HCT116 (cell line): ENCODE results near the gene SLC41A2. TPM values are rescaled to one million over a fixed set of nuclear protein-coding genes. Genes with fewer than 3 reads are reported as not detected.

Experiments used
- ATAC-seq: fragments of 200-7000 bp; cut with Tn5 transposase; 2 replicates; pipeline ENCODE4 v1.9.1; 2020; ENCODE audit warnings: mild to moderate bottlenecking, moderate library complexity
- Bru-seq: library from RNA; stranded (reverse); fragments of 400-500 nt; gene quantifications from one replicate; lab custom pipeline; 2021; lab: Mats Ljungman, UMichigan
- BruChase-seq, 2 experiments: library from RNA; stranded (reverse); fragments of 400-500 nt; gene quantifications; one replicate each; lab custom pipeline; 2021; lab: Mats Ljungman, UMichigan
- BruUV-seq: library from RNA; stranded (reverse); fragments of 400-500 nt; replicated peaks from 2 replicates; lab custom pipeline; 2021; lab: Mats Ljungman, UMichigan
- CTCF ChIA-PET: fragments of 300-600 bp; sonication (Branson Sonifier 250); formaldehyde crosslinking; loops from one replicate; lab custom pipeline; 2021; ENCODE audit warnings: antibody characterized with exemption; lab: Charles Lee
- POLR2A ChIA-PET: fragments of 300-600, 350-600 bp; sonication (Branson Sonifier 250); formaldehyde crosslinking; loops from one replicate; lab custom pipeline; 2021; ENCODE audit warnings: antibody characterized with exemption; lab: Charles Lee
- RAD21 ChIA-PET, 2 experiments: fragments of 300-600 bp; sonication (Branson Sonifier 250); formaldehyde crosslinking; loops; one replicate each; lab custom pipeline; 2023; ENCODE audit warnings: low total read pairs in 2 of 2; ENCODE audit not compliant: uncharacterized antibody in 2 of 2, unreplicated experiment in 2 of 2, low non-redundant PET in 1 of 2; lab: Charles Lee
- DNase-seq: peaks from one replicate; pipeline ENCODE4 v3.0.0-alpha.2; 2010; ENCODE audit warnings: low read depth, low spot score
- H2AFZ ChIP-seq: fragments of 200-600 bp; shearing (Covaris generic), sonication (generic); 2 replicates; pipeline ENCODE4 v1.6.1; 2017; ENCODE audit warnings: low read depth, mixed run types, mixed read lengths, antibody characterized with exemption, low read length; ENCODE audit not compliant: poor library complexity, severe bottlenecking
- H3K27ac ChIP-seq: 2 replicates; pipeline ENCODE4 v1.5.1; 2012; ENCODE audit warnings: low read depth, low read length
- H3K27me3 ChIP-seq: fragments of 200-600 bp; sonication (generic); 2 replicates; pipeline ENCODE4 v1.6.1; 2016; ENCODE audit warnings: mixed run types, low read length, mixed read lengths; ENCODE audit not compliant: insufficient read depth
- H3K36me3 ChIP-seq, 2 experiments: fragments of 200-500 bp in 1 of 2; fragments of 200-600 bp in 1 of 2; sonication (Bioruptor generic) in 1 of 2; sonication (generic) in 1 of 2; 2 replicates each; pipeline versions ENCODE4 v1.5.1 to v1.6.1; 2014 to 2016; ENCODE audit warnings: low read length in 2 of 2, inconsistent platforms in 1 of 2, mixed read lengths in 1 of 2, mixed run types in 1 of 2; ENCODE audit not compliant: insufficient read depth in 2 of 2, control insufficient read depth in 1 of 2
- H3K4me1 ChIP-seq, 2 experiments: fragments of 200-600 bp in 1 of 2; sonication (generic) in 1 of 2; 2 replicates each; pipeline versions ENCODE4 v1.5.1 to v1.6.1; 2012 to 2017; ENCODE audit warnings: low read length in 2 of 2, inconsistent platforms in 1 of 2, mild to moderate bottlenecking in 1 of 2, mixed read lengths in 1 of 2, mixed run types in 1 of 2, moderate library complexity in 1 of 2; ENCODE audit not compliant: insufficient read depth in 2 of 2, control insufficient read depth in 1 of 2
- H3K4me2 ChIP-seq: fragments of 200-600 bp; sonication (generic); 2 replicates; pipeline ENCODE4 v1.6.1; 2017; ENCODE audit warnings: mixed run types, low read length, mixed read lengths
- H3K4me3 ChIP-seq, 2 experiments: fragments of 200-600 bp in 1 of 2; sonication (generic) in 1 of 2; replicated peaks in 1 of 2; 2 replicates each; pipeline ENCODE4 v1.5.1; 2011 to 2016; ENCODE audit warnings: low read length in 2 of 2, control low read depth in 1 of 2, low read depth in 1 of 2, mild to moderate bottlenecking in 1 of 2, mixed read lengths in 1 of 2, mixed run types in 1 of 2
- H3K79me2 ChIP-seq: fragments of 200-600 bp; sonication (generic); 2 replicates; pipeline ENCODE4 v1.6.1; 2017; ENCODE audit warnings: mild to moderate bottlenecking, mixed run types, low read length, moderate library complexity, mixed read lengths; ENCODE audit not compliant: insufficient read depth
- H3K9ac ChIP-seq: fragments of 200-600 bp; sonication (generic); 2 replicates; pipeline ENCODE4 v1.6.1; 2016; ENCODE audit warnings: low read length, mixed read lengths
- H3K9me2 ChIP-seq: fragments of 200-600 bp; sonication (generic), shearing (Covaris generic); 2 replicates; pipeline ENCODE4 v1.6.1; 2017; ENCODE audit warnings: mixed run types, mild to moderate bottlenecking, moderate library complexity; ENCODE audit not compliant: insufficient read depth
- H3K9me3 ChIP-seq, 2 experiments: fragments of 200-500 bp in 1 of 2; fragments of 200-600 bp in 1 of 2; sonication (Bioruptor generic) in 1 of 2; sonication (generic) in 1 of 2; 2 replicates each; pipeline ENCODE4 v1.6.1; 2014 to 2017; ENCODE audit warnings: low read length in 2 of 2, mixed read lengths in 2 of 2, inconsistent platforms in 1 of 2, low read depth in 1 of 2, mild to moderate bottlenecking in 1 of 2, mixed run types in 1 of 2, moderate library complexity in 1 of 2; ENCODE audit not compliant: control insufficient read depth in 1 of 2, insufficient read depth in 1 of 2
- H4K20me1 ChIP-seq: fragments of 200-600 bp; sonication (generic), shearing (Covaris generic); 2 replicates; pipeline ENCODE4 v1.6.1; 2017; ENCODE audit warnings: mixed run types, mild to moderate bottlenecking, moderate library complexity; ENCODE audit not compliant: insufficient read depth
- CBX3 ChIP-seq: IDR thresholded peaks from 2 replicates; pipeline ENCODE4 v1.6.1; 2012; ENCODE audit warnings: low read depth
- CEBPB ChIP-seq: IDR thresholded peaks from 2 replicates; pipeline ENCODE4 v1.6.1; 2012; ENCODE audit warnings: low read depth
- EGR1 ChIP-seq: IDR thresholded peaks from 2 replicates; pipeline ENCODE4 v1.6.1; 2012; ENCODE audit warnings: low read depth
- ELF1 ChIP-seq: IDR thresholded peaks from 2 replicates; pipeline ENCODE4 v1.6.1; 2012; ENCODE audit warnings: low read depth, borderline replicate concordance
- EZH2 ChIP-seq: fragments of 200-600 bp; sonication (generic); IDR thresholded peaks from 2 replicates; pipeline ENCODE4 v1.6.1; 2017; ENCODE audit warnings: antibody characterized with exemption, mixed run types
- EZH2phosphoT487 ChIP-seq: fragments of 200-600 bp; IDR thresholded peaks from 2 replicates; pipeline ENCODE4 v1.6.1; 2018; ENCODE audit warnings: antibody characterized with exemption, borderline replicate concordance
- FOSL1 ChIP-seq: IDR thresholded peaks from 2 replicates; pipeline ENCODE4 v1.6.1; 2012; ENCODE audit warnings: low read depth
- JUND ChIP-seq: IDR thresholded peaks from 2 replicates; pipeline ENCODE4 v1.6.1; 2012
- POLR2A ChIP-seq: IDR thresholded peaks from 2 replicates; pipeline ENCODE4 v1.7.0; 2011; ENCODE audit warnings: borderline replicate concordance; ENCODE audit not compliant: insufficient read depth, insufficient read length; ENCODE audit errors: extremely low read depth
- POLR2AphosphoS5 ChIP-seq: IDR thresholded peaks from 2 replicates; pipeline ENCODE4 v1.6.1; 2011; ENCODE audit warnings: mild to moderate bottlenecking, low read depth, low read length, moderate library complexity
- RAD21 ChIP-seq: IDR thresholded peaks from 2 replicates; pipeline ENCODE4 v1.6.1; 2012; ENCODE audit warnings: low read depth, mild to moderate bottlenecking
- REST ChIP-seq: IDR thresholded peaks from 2 replicates; pipeline ENCODE4 v1.6.1; 2012; ENCODE audit warnings: low read depth
- SP1 ChIP-seq: IDR thresholded peaks from 2 replicates; pipeline ENCODE4 v1.6.1; 2012; ENCODE audit warnings: low read depth
- SRF ChIP-seq: IDR thresholded peaks from 2 replicates; pipeline ENCODE4 v1.6.1; 2012; ENCODE audit warnings: low read depth
- TCF7L2 ChIP-seq: IDR thresholded peaks from 2 replicates; pipeline ENCODE4 v1.7.0; 2011; ENCODE audit warnings: borderline replicate concordance, inconsistent platforms; ENCODE audit not compliant: insufficient read depth, insufficient read length; ENCODE audit errors: extremely low read depth
- ZFX ChIP-seq: fragments of 450-650 bp; IDR thresholded peaks from 2 replicates; pipeline ENCODE4 v1.6.1; 2017
- ZNF274 ChIP-seq: fragments of 200-500 bp; sonication (Bioruptor generic); IDR thresholded peaks from 2 replicates; pipeline ENCODE4 v1.6.1; 2014; ENCODE audit warnings: mild to moderate bottlenecking, low read depth, low read length, inconsistent platforms
- intact Hi-C: fragments of 100-400 bp; cut with micrococcal nuclease; formaldehyde crosslinking; loops from 2 replicates; pipeline ENCODE4 v1.10.0; 2022
- long read RNA-seq: library from polyadenylated mRNA; unstranded; transcript quantifications from one replicate; pipeline ENCODE4 v2.0.0, GENCODE V29; 2021; ENCODE audit not compliant: unreplicated experiment
- polyA plus RNA-seq: library from polyadenylated mRNA; unstranded; fragments of >200 nt; gene quantifications from 2 replicates; pipeline ENCODE4 v1.2.1, GENCODE V29; 2012; ENCODE audit warnings: missing spikeins
- total RNA-seq: library from RNA; stranded (reverse); gene quantifications from one replicate; pipeline ENCODE4 v1.2.1, GENCODE V29; 2021; ENCODE audit not compliant: unreplicated experiment
- TF ChIP-seq, protein P1 (sequence below), 3 experiments: fragments of 200-600 bp in 1 of 3; sonication (generic) in 1 of 3; IDR thresholded peaks in 2 of 3; conservative IDR thresholded peaks in 1 of 3; 2 replicates each; pipeline ENCODE4 v1.5.1; 2012 to 2017; ENCODE audit warnings: low read depth in 2 of 3, low read length in 2 of 3, antibody characterized with exemption in 1 of 3, borderline replicate concordance in 1 of 3, control low read depth in 1 of 3, mild to moderate bottlenecking in 1 of 3, mixed read lengths in 1 of 3, mixed run types in 1 of 3, moderate library complexity in 1 of 3; ENCODE audit not compliant: insufficient read depth in 1 of 3
- TF ChIP-seq, protein P2 (sequence below): IDR thresholded peaks from 2 replicates; pipeline ENCODE4 v1.6.1; 2012

SLC41A2 gene, protein sequence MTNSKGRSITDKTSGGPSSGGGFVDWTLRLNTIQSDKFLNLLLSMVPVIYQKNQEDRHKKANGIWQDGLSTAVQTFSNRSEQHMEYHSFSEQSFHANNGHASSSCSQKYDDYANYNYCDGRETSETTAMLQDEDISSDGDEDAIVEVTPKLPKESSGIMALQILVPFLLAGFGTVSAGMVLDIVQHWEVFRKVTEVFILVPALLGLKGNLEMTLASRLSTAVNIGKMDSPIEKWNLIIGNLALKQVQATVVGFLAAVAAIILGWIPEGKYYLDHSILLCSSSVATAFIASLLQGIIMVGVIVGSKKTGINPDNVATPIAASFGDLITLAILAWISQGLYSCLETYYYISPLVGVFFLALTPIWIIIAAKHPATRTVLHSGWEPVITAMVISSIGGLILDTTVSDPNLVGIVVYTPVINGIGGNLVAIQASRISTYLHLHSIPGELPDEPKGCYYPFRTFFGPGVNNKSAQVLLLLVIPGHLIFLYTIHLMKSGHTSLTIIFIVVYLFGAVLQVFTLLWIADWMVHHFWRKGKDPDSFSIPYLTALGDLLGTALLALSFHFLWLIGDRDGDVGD
- 12.5 TPM for total RNA-seq
- 1.7 and 1.9 TPM in 2 replicates for polyA plus RNA-seq
- Bru-seq, nascent RNA, result percentile 60 among the genes with signal in this experiment
- BruChase-seq, experiment 1, labeled RNA remaining after a 6-hour chase, result percentile 57 among the genes with signal in this experiment
- percentile 57 among the genes with signal in this experiment for BruChase-seq, experiment 2, labeled RNA remaining after a 2-hour chase
- long read RNA-seq, full-length matches to known transcripts, result 1 of 18 reads
- long read RNA-seq, partial matches to known transcripts, result 2 of 18 reads
- long read RNA-seq, other reads (novel, unspliced or antisense), result 15 of 18 reads

DNA sequence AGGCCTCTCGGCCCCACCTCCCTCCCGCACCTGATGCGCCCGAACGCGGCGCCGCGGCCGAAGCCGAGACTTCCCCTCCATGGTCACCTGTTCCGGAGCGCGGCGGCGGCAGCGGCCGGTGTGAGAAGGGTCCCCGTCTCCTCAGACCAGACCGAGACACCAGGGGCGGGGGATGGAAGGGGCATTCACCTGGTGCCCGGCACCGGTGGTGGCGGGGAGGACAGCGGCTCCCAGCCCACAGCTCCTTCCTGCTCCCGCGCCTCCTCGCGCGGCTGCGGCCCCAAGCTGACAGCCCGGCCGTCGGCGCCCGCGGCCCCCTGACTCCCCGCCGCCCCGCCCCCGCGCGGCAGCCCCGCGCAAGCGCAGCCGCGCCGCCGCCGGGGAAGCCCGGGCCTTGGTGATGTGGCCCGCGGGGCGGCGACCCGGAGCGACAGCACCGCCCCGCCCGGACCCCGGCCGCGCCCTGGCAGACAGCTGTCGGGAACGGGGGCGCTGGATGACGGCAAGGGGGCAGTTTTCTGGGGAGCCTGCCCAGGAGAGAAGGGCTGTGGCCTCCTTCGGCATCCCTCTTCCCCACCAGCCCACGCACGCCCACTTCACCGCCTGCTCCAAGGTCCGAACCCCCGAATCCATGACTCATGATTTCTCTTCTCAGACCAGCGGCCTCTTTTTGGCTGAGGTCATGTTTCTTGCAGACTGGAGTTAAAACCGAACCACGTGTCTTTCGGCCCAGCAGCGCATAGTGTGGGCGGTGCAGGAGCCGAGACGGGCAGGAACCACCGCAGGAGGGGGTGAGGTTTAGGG is at the start of gene SLC41A2:
Gene SLC41A2 (minus strand): TSS at position 290 of the 804 bp plus-strand sequence. CDS start 29,763 bp downstream, outside the sequence.
- Histone ChIP-seq H3K4me2 (peak within 1 kb of the TSS; percentile 93), H4K20me1 (no peaks in the 10 kb centered on the region), H3K9me2 (no peaks in the 10 kb centered on the region), H3K36me3 (no peaks in the 10 kb centered on the region), H3K4me3 (peak within 1 kb of the TSS; percentile 73 to 74), H3K79me2 (no peaks in the 10 kb centered on the region), H3K27ac (peak within 1 kb of the TSS; percentile 79), H3K9ac (peak within 1 kb of the TSS; percentile 66), H3K27me3 (no peaks in the 10 kb centered on the region), H3K4me1 (peaks cover 25 to 42% of the 10 kb centered on the region in 2 experiments), H3K9me3 (no peaks in the 10 kb centered on the region), H2AFZ (peak within 1 kb of the TSS; percentile 77)
- ATAC-seq (peak; percentile 87), DNase-seq (peak; percentile 83)
- intact Hi-C loops, result no loop called here
- ChIA-PET POLR2A (interaction anchor here (1.3 kb wide), 1 partner anchor 9 kb away, joined by 4 read pairs; no protein-coding TSS in a partner anchor), CTCF (interaction anchor here (1.3 kb wide), 1 partner anchor 24 kb away, joined by 3 read pairs; no protein-coding TSS in a partner anchor), RAD21 (no interaction called here)
- BruUV-seq, result TSS peak; percentile 67
- TF ChIP-seq POLR2A, result peak; percentile 45
- no peak for TF ChIP-seq CEBPB
- no peak for TF ChIP-seq CBX3
- no peak for TF ChIP-seq RAD21
- TF ChIP-seq, protein P1, sequence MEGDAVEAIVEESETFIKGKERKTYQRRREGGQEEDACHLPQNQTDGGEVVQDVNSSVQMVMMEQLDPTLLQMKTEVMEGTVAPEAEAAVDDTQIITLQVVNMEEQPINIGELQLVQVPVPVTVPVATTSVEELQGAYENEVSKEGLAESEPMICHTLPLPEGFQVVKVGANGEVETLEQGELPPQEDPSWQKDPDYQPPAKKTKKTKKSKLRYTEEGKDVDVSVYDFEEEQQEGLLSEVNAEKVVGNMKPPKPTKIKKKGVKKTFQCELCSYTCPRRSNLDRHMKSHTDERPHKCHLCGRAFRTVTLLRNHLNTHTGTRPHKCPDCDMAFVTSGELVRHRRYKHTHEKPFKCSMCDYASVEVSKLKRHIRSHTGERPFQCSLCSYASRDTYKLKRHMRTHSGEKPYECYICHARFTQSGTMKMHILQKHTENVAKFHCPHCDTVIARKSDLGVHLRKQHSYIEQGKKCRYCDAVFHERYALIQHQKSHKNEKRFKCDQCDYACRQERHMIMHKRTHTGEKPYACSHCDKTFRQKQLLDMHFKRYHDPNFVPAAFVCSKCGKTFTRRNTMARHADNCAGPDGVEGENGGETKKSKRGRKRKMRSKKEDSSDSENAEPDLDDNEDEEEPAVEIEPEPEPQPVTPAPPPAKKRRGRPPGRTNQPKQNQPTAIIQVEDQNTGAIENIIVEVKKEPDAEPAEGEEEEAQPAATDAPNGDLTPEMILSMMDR (IDR thresholded peaks at IDR 0.05 in 2 of 3, conservative IDR thresholded peaks at IDR 0.05 in 1 of 3; ENCODE audit: borderline replicate concordance in 1 of 3, insufficient read depth in 1 of 3, low read depth in 2 of 3, low read length in 2 of 3), result no peak
- TF ChIP-seq TCF7L2, result peak; percentile 36
- TF ChIP-seq POLR2AphosphoS5, result peak; percentile 68
- TF ChIP-seq ZNF274, result no peak
- TF ChIP-seq ELF1, result no peak
- no peak for TF ChIP-seq EZH2
- TF ChIP-seq REST, result no peak
- TF ChIP-seq JUND, result no peak
- TF ChIP-seq, protein P2, sequence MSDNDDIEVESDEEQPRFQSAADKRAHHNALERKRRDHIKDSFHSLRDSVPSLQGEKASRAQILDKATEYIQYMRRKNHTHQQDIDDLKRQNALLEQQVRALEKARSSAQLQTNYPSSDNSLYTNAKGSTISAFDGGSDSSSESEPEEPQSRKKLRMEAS, result peak; percentile 95
- TF ChIP-seq FOSL1, result no peak
- TF ChIP-seq SRF, result no peak
- no peak for TF ChIP-seq EZH2phosphoT487
- TF ChIP-seq EGR1, result peak; percentile 95
- peak; percentile 65 for TF ChIP-seq ZFX
- TF ChIP-seq SP1, result no peak; the same call in 1 of the 2 replicates
